ENCODE data around the gene S100A6.

Gene S100A6

GRCh38 chr1:153540394-153541361 is 4.9 kb upstream of the S100A6 start, which contains the start of gene S100A5:
S100A5 (minus strand) TSS chr1:153540934; CDS start chr1:153540191, 743 bp downstream.
- Histone ChIP-seq H3K36me3 (ENCODE audit: insufficient read depth, low read length) (no peaks in the 10 kb centered on the region), H3K4me3 (ENCODE audit: low read depth, low read length, poor library complexity, severe bottlenecking) (no peak within 1 kb of the TSS), H2AFZ (ENCODE audit: low read length) (no peak within 1 kb of the TSS), H3K9me2 (ENCODE audit: low read depth, low read length) (no peaks in the 10 kb centered on the region), H3K4me1 (ENCODE audit: insufficient read depth, low read length, severe bottlenecking) (peaks cover 31% of the 10 kb centered on the region), H3K9me3 (ENCODE audit: low read length) (no peaks in the 10 kb centered on the region), H4K20me1 (ENCODE audit: insufficient read depth, low read length) (no peaks in the 10 kb centered on the region), H3K79me2 (ENCODE audit: insufficient read depth, low read length) (no peaks in the 10 kb centered on the region), H3K9ac (ENCODE audit: low read length) (no peak within 1 kb of the TSS), H3K4me2 (ENCODE audit: low read length) (no peak within 1 kb of the TSS), H3F3A (ENCODE audit: insufficient read depth, low read length) (no peaks in the 10 kb centered on the region), H3K27me3 (ENCODE audit: insufficient read depth, low read length) (no peaks in the 10 kb centered on the region), H3K27ac (ENCODE audit: low read depth, low read length, poor library complexity, severe bottlenecking) (no peak within 1 kb of the TSS)
- no peak for TF ChIP-seq EZH2 (IDR thresholded peaks at IDR 0.05; ENCODE audit: borderline replicate concordance, low read length)
- TF ChIP-seq, protein P1, sequence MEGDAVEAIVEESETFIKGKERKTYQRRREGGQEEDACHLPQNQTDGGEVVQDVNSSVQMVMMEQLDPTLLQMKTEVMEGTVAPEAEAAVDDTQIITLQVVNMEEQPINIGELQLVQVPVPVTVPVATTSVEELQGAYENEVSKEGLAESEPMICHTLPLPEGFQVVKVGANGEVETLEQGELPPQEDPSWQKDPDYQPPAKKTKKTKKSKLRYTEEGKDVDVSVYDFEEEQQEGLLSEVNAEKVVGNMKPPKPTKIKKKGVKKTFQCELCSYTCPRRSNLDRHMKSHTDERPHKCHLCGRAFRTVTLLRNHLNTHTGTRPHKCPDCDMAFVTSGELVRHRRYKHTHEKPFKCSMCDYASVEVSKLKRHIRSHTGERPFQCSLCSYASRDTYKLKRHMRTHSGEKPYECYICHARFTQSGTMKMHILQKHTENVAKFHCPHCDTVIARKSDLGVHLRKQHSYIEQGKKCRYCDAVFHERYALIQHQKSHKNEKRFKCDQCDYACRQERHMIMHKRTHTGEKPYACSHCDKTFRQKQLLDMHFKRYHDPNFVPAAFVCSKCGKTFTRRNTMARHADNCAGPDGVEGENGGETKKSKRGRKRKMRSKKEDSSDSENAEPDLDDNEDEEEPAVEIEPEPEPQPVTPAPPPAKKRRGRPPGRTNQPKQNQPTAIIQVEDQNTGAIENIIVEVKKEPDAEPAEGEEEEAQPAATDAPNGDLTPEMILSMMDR (IDR thresholded peaks at IDR 0.05; ENCODE audit: low read length) = no peak

GRCh38 chr1:153539395-153540093 is 3.8 kb upstream of the S100A6 start:
- Histone ChIP-seq H3K4me1 (ENCODE audit: insufficient read depth, low read length, severe bottlenecking) (peaks cover 19% of the 10 kb centered on the region), H3K36me3 (ENCODE audit: insufficient read depth, low read length) (no peaks in the 10 kb centered on the region), H3K27me3 (ENCODE audit: insufficient read depth, low read length) (no peaks in the 10 kb centered on the region), H4K20me1 (ENCODE audit: insufficient read depth, low read length) (no peaks in the 10 kb centered on the region), H3K4me3 (ENCODE audit: low read depth, low read length, poor library complexity, severe bottlenecking) (no peak overlapping the region), H3K27ac (ENCODE audit: low read depth, low read length, poor library complexity, severe bottlenecking) (no peak overlapping the region), H3K9me3 (ENCODE audit: low read length) (no peaks in the 10 kb centered on the region), H3F3A (ENCODE audit: insufficient read depth, low read length) (no peaks in the 10 kb centered on the region), H3K79me2 (ENCODE audit: insufficient read depth, low read length) (no peaks in the 10 kb centered on the region), H2AFZ (ENCODE audit: low read length) (no peak overlapping the region), H3K9ac (ENCODE audit: low read length) (no peak overlapping the region), H3K4me2 (ENCODE audit: low read length) (no peak overlapping the region), H3K9me2 (ENCODE audit: low read depth, low read length) (no peaks in the 10 kb centered on the region)
- TF ChIP-seq EZH2 (IDR thresholded peaks at IDR 0.05; ENCODE audit: borderline replicate concordance, low read length) = no peak
- TF ChIP-seq, protein P1 (IDR thresholded peaks at IDR 0.05; ENCODE audit: low read length) = no peak

- Histone ChIP-seq H3K36me3 (ENCODE audit: insufficient read depth, low read length) (no peaks in the 10 kb centered on the region), H2AFZ (ENCODE audit: low read length) (no peak overlapping the region), H3K27ac (ENCODE audit: low read depth, low read length, poor library complexity, severe bottlenecking) (no peak overlapping the region), H3F3A (ENCODE audit: insufficient read depth, low read length) (no peaks in the 10 kb centered on the region), H3K4me3 (ENCODE audit: low read depth, low read length, poor library complexity, severe bottlenecking) (no peak overlapping the region), H3K4me2 (ENCODE audit: low read length) (no peak overlapping the region), H3K9me2 (ENCODE audit: low read depth, low read length) (no peaks in the 10 kb centered on the region), H4K20me1 (ENCODE audit: insufficient read depth, low read length) (no peaks in the 10 kb centered on the region), H3K9ac (ENCODE audit: low read length) (no peak overlapping the region), H3K4me1 (ENCODE audit: insufficient read depth, low read length, severe bottlenecking) (peaks cover 15% of the 10 kb centered on the region), H3K9me3 (ENCODE audit: low read length) (no peaks in the 10 kb centered on the region), H3K79me2 (ENCODE audit: insufficient read depth, low read length) (no peaks in the 10 kb centered on the region), H3K27me3 (ENCODE audit: insufficient read depth, low read length) (no peaks in the 10 kb centered on the region)
- no peak for TF ChIP-seq EZH2 (IDR thresholded peaks at IDR 0.05; ENCODE audit: borderline replicate concordance, low read length)
- TF ChIP-seq, protein P1 (IDR thresholded peaks at IDR 0.05; ENCODE audit: low read length) = no peak
Measured at GRCh38 chr1:153538315-153538821, 2.6 kb upstream of the S100A6 start.
